Testis (tissue), 2 donors: Measurements from ENCODE around the gene NARS2.

Experiments
- CTCF ChIP-seq, 3 experiments: fragments of 450-650 bp in 2 of 3; fragments of 200-600 bp in 1 of 3; sonication (generic) in 1 of 3; IDR thresholded peaks; one replicate each; pipeline ENCODE4 v1.5.1; 2016 to 2019; ENCODE audit warnings: antibody characterized with exemption in 3 of 3, mild to moderate bottlenecking in 2 of 3, moderate library complexity in 1 of 3
- POLR2A ChIP-seq: fragments of 450-650 bp; IDR thresholded peaks from one replicate; pipeline ENCODE4 v1.6.1; 2017; ENCODE audit warnings: antibody characterized with exemption, mild to moderate bottlenecking, moderate library complexity

- TF ChIP-seq POLR2A (no peak), CTCF (IDR thresholded peaks at IDR 0.05) (no peak)
These were observed 183.9 kb downstream of the NARS2 start for GRCh38 chr11:78390809-78391208.
